Stimulated activated CD4-positive, alpha-beta T cell treated with anti-CD3 and anti-CD28 coated beads, Interleukin-1b, Interleukin-23, amount 100 ng/mL, for 4 hours (primary cell): ENCODE measurements around the gene MCM5.

Experiments
- DNase-seq, 2 donors: peaks; one replicate each; pipeline ENCODE4 v3.0.0-alpha.2; 2020; ENCODE audit warnings: low read depth in 2 of 2

MCM5 gene

DNA sequence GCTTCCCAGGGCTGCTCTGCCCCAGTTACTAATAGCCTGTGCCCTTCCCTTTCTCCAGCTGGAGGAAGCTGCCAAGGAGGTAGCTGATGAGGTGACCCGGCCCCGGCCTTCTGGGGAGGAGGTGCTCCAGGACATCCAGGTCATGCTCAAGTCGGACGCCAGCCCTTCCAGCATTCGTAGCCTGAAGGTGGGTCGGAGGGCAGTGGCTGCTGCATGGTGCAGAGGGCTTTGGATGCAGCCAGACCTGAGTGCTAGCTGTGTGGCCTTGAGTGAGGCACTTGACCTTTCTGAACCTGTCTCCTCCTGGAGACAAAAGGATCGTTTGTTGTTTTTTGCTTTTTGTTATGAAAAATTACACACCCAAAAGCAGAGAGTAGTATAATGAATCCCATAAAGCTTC is 3.4 kb downstream of the MCM5 start:
- no peak for DNase-seq

DNA sequence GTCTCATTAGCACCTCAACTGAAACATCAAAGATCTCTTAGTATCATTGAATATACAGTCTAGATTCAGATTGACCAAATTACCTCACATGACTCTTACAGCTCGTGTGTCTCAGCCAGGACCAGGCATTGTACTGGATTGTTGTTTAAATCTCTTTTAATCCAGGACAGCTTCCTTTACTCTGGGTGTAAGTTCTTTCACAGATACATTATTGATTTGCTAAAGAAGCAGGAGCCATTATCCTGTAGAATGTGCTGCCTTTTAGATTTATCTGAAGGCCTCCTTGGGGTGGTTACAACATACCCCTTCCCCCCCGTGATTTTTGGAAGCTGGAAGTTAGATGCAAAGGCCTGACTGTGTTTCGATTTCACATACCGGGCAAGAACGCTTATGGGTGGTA is 4.2 kb downstream of the MCM5 start:
- DNase-seq, result no peak

DNA sequence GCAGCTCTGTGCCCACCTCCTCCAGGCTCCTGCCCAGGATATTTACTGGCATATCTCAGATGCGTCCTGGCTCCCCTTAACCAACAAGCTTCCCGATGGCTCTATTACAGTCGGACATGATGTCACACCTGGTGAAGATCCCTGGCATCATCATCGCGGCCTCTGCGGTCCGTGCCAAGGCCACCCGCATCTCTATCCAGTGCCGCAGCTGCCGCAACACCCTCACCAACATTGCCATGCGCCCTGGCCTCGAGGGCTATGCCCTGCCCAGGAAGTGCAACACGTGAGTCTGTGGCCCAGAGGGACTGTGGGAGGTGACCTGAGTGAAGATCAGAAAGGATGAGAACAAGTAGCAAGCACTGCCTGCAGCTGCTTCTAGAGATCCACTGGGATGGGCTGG is 6.5 kb downstream of the MCM5 start:
- DNase-seq, result no peak

DNA sequence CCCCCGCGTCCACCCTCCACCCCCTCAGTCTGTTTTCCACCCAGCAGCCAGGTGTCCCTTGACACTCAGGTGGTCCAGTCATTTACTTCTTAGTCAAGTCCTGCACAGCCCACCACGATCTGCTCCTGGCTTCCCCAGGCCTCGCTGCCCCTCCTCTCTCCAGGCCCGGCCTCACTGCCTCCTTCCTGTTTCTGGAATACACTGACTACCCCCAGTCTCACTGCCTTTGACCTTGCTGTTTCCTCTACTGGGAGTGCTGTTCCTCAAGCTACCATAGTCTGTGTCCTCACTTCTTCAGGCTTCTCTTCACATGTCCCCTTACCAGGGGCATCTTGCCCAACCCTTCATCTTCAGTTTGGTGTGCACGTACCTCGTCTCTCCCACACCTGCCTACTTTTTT is 7.4 kb downstream of the MCM5 start:
- DNase-seq, result no peak

DNA sequence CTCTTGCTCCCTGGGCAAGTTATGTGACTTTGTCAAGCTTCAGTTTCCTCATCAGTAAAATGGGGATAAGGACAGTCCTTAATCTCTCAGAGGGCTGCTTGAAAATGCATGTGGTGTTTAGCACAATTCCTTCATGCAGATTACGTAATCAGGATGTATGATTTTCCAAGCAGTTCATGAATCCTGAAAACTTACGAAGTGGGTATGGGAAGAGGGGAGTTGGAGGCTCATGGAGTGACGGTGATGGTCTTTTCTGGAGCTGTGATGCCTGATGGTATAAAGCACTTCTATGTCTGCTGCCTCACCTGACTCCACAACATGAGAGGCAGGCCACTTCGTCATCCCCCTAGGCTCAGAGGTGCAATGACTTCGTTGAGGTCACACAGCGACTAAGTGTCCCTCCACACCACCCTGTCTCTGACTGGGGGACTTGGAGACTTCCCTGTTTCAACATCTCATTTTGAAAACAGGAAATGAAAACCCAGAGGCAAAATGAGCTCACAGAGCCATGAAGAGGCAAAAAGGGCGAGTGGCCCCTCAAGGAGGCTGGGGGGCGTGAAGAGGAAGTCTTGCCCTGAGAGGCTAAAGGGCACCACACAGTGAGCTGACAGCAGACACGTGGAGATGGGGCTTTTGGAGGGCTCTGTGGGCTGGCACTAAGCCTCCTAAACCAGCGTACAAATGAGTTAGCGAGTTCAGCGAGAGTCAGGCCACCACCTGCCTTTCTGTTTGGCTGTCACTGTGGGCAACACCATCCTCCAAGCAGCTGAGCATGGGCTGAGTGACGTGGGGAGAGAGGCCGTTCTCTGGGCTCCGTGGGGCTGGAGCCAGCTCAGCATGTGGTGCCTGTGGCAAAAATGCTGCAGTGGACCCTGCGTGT is 10.1 kb downstream of the MCM5 start:
- no peak for DNase-seq

DNA sequence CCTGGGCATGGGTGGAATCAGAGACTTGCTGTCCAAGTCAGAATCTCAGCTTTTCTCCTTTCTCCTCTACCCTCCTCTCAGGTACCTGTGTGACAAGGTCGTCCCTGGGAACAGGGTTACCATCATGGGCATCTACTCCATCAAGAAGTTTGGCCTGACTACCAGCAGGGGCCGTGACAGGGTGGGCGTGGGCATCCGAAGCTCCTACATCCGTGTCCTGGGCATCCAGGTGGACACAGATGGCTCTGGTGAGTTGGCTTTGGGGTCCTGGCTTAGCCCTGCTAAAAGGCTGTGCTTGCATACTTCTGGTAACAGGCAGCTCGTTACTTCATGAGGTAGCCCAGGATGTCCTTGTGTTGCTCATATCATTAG is 10.7 kb downstream of the MCM5 start:
- no peak for DNase-seq

DNA sequence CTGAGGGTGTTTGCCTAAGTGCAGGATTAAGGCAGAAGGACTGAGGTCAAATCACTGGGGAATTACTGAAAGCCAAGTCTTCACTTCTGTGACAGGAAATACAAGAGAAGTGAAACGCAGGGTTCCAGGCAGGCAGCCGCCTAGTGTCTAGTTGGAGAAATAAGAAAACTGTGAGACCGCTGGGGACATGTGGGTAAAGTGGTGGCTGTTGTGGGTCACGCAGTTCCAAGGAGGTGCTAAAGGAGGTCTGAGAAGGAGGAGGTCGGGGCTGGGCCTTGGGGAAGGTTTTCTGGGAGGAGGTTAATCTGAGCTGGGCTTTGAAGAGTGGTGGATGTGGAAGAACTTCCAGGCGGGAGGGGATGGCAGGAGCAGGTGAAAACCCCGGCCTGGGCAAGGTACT is 11.2 kb downstream of the MCM5 start:
- no peak for DNase-seq

DNA sequence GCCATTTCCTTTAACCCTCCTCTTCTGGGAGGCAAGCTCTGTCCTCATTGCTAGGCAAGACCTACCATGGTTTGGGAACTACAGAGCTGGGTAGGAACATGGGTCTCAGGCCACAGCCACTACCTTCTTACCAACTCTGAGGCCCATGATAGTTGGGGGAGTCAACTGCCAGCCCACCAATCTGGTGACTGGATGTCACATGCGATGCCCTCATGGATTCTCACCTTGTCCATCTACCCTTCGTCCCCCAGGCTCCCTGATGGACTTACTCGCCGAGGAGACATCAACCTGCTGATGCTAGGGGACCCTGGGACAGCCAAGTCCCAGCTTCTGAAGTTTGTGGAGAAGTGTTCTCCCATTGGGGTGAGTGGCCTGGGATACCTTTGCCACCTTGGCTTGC is 13.7 kb downstream of the MCM5 start:
- DNase-seq, result no peak

DNA sequence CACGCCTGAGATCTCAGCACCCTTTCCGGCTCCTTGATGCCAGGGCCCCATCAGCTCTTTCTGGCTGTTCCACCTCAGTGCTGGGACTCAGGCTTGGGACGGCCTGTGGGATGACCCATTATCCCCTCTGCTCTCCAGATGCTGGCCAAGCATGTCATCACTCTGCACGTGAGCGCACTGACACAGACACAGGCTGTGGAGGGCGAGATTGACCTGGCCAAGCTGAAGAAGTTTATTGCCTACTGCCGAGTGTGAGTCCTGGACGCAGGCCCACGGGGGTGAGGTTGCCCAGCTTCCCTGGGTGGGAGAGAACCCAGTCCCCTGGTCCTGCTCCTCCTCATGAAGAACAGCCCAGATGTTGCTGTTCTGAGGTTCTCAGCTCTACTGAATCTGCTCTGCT is 17.7 kb downstream of the MCM5 start:
- no peak for DNase-seq

DNA sequence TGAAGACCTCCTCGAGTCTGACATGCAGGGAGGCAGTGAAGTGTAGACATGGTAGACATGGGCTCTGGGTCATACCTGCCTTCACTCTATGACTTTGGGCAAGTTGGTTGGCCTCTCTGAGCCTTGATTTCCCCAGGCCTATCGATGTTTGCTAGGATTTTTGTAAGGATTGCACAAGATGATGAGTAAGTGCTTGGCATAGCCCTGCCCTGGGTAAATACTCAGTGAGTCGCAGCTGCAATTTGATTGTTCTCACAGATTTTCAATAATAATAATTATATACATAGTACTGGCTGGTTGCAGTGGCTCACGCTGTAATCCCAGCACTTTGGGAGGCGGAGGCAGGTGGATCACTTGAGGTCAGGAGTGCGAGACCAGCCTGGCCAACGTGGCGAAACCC is 18.1 kb downstream of the MCM5 start:
- no peak for DNase-seq

DNA sequence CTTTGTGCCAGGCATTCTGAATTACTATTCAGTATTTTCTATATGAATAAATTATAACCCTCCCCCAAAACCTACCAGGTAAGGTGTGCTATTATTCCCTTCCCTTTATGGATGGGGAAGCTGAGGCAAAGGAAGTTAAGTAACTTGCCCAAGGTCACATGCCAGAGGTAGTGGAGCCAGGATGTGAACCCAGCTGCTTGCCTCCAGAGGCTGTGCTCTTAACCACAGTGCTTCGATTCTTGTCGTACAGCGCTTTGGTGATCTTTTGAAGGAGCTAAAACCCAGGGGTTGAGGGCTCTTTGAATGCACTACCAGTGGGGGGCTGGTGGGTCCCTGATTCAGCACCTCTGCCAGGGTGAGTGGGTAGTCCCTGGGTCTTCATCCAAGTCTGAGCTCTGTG is 18.8 kb downstream of the MCM5 start:
- DNase-seq, result no peak

DNA sequence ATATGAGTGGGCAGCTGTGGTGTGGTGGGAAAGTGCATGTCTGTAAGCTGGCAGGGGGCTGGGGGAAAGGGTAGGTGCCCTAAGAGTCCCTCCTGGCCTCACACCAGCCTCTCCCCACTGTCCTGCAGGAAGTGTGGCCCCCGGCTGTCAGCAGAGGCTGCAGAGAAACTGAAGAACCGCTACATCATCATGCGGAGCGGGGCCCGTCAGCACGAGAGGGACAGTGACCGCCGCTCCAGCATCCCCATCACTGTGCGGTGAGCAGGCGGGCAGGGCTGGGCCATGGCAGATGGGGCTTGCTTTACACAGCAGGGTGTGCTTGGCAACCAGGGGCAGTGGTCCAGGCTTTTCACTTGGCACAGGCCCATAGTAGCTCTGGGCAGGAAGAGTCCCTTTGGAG is 19.8 kb downstream of the MCM5 start:
- DNase-seq, result no peak

DNA sequence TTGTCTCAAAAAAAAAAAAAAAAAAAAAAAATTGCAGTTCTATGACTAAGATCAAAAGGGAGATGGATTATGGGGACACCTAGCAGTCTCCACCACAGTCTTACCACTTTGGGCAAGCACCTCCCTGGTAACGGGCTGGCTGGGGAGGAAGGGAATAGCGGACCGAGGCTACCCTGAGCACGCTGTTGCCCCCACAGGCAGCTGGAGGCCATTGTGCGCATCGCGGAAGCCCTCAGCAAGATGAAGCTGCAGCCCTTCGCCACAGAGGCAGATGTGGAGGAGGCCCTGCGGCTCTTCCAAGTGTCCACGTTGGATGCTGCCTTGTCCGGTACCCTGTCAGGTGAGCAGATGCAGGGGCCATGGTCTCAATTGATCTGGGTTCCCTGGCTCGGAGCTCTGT is 21.2 kb downstream of the MCM5 start:
- no peak for DNase-seq

DNA sequence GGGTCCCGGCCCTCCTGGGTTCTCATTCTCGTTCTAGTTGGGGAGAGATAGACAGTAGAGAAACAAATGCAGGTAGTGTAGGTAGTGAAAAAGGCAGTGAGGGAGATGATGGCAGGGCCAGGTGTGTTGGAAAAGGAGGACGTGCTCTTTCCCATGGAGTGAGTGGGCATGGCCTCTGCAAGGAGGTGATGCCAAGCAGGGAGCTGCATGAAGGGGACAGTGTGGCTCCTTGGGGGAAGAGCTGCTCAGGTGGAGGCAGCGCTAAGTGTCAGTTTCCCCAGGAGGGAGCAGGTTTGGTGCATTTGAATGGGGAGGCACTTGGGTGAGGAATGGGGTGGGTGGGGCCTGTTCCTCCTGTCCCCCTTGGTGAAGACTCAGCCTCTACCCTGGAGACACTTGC is 22.2 kb downstream of the MCM5 start:
- no peak for DNase-seq

DNA sequence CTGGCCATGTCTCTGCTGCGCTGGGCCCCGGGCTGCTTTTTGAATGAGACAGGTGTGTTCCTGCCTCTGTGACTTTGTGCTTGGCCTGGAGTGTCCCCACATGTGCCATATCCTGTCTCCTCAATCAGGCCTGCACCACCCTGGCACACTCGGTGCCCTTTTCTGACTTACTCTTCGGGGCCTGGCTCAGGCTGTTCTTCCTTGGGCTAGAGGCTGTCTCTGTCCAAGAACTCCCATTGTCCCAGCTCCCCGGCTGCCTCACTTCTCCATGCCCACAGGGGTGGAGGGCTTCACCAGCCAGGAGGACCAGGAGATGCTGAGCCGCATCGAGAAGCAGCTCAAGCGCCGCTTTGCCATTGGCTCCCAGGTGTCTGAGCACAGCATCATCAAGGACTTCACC is 23.0 kb downstream of the MCM5 start:
- no peak for DNase-seq

DNA sequence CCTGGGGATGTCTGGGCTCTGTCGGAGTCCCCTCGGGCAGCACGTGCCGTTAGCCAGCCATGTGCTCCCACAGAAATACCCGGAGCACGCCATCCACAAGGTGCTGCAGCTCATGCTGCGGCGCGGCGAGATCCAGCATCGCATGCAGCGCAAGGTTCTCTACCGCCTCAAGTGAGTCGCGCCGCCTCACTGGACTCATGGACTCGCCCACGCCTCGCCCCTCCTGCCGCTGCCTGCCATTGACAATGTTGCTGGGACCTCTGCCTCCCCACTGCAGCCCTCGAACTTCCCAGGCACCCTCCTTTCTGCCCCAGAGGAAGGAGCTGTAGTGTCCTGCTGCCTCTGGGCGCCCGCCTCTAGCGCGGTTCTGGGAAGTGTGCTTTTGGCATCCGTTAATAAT is 24.1 kb downstream of the MCM5 start:
- DNase-seq, result no peak

DNA sequence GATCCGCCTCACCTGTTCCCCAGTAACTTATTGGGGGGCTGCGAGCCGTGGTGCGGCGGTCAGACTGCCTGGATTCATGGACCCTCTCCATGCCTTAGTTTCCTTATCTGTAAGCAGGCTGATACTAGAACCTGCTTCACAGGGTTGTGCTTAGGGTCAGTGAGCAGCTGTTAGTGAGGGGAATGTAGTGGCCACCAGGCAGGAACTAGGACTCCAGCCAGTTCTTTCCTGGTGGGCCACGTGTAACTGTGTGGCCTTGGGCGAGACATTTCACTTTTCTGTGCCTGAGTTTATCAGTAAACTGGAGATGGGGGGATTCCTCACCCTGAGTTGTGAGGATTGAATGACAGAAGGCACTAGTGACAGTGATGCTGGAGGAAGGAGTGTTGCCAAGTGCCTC is 24.8 kb downstream of the MCM5 start:
- DNase-seq, result no peak

DNA sequence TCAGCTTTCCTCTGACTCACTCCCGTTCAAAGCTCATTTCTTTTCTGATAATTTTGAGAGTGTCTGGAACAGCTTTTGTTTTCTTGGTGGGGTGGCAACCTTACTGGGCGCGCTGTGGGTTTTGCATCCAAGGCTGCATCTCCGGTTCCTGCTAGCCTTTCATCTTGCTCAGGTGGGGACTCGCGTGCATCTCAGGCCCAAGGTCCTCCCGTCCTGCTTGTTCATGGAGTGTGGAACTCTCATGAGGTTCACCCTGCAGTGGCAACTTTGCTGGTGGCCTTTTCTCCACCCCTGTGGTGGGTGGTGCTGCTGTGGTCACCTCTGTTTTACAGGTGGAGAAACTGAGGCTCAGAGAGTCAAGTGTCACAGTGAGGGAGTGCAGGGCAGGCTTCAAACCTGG is 25.6 kb downstream of the MCM5 start:
- DNase-seq, result no peak

DNA sequence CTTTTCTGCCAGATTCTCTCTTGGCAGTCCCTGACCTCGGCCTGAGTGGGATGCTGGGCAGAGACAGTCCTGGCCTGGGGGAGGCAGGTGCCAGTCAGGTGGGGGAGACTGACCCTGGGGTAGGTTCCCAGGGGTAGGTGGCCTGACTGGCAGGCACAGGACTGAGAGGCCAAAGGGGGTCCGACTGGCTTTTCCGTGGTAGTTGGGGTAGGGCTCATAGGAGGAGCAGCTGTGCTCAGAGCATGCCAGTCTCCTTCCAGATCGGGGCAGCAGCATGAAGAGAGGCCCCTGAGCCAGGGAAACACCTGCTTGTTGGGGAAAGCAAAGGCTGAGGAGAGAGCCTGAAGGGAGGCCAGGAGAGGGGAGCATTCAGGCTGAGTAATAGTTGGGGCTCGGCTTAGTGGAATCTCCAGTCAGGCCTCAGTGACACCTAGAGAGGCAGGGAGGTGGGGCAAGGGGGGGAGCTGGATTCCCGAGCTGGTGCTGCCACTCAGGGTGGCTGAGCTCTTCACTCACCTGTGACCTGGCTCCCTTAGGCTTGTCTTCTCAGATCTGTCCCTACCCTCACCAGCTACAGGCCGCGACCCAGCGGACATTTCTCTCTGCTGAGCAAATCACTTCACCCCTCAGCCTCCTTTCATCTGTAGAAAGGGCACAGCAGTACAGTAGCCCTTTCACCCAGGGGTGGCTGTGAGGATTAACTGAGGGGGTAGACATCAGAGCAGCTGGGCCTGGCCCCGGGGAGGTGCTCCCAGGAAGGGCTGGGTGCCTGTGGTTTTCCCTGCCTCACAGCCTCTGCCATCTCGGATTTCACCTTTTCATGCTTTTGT is 26.2 kb downstream of the MCM5 start:
- DNase-seq, result no peak

DNA sequence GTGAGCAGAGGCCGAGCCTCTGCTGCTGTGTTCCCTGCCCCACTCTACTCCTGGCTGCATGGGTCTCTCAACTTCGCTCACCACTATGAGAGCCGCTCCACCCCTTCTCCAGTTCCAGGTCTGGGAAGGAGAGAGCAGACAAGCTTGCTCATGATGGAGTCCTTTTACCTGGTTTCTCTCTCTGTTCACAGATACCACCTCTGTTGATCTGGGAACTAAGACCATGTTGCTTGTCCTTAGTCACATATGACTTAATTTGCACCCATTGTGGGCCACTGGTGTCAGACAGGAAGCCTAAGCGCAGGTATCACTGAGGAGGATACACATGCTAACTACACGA is 26.8 kb downstream of the MCM5 start:
- no peak for DNase-seq

DNA sequence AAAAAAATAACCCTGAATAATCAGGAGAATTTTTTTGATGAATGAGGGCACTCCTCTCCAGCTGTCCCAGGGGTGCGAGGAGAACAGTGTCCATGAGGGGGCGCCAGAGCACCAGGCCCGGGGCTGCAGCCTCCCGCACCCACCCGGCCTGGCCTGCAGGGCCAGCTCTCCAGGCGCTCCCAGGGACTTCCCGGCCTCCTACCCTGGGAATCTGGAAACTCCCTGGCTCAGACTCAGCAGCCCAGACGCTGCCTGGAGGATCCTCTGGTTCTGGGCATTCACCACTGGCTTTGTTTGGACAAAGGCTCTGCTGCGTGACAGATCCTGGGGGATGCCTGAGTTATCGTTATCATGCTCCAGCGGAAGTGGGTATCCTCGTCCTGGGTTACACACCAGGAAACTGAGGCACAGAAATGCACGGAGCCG is 31.0 kb downstream of the MCM5 start:
- peak; percentile 50 to 67 for DNase-seq

DNA sequence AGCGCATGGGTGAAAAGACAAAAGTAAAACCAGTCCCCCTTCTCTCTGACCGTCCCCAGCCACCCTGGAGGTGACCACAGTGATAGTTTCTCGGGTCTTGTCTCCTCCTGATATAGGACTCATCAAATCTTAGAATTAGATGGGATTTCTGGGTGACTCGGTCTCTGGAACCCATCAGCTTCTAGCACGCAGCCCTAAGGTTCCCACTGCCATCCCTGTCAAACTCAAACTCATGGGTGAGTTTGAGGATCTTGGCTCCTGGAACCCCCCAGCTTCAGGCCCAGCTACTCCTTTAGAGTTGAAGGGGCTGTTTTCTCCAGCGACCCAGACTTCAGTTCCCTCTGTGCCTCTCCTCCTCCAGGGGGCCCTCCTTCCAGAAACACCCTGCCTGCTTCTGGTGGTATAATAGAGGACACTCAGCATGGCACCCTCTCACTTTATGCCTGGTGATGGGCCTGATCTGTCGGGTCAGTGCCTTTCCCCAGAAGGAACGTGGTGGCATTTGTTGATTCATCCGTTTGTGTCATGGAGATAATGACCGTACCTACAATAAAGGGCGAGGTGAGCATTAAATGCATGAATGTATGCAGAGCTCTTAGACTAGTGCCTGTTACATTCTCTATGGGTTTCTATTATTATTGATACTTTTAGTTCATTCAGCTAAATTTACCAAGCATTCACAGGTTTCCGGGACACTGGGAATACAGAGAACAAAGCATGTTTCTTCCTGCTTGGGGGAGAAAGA is 31.7 kb downstream of the MCM5 start:
- DNase-seq, result no peak
